Stimulated activated naive CD8-positive, alpha-beta T cell treated with anti-CD3 and anti-CD28 coated beads, Interleukin-15, Interleukin-2, amounts not matched to agents 100 ng/mL and 50 ng/mL, for 24 hours (primary cell): ENCODE measurements around the gene TMEM82.

Experiments
- H3K27ac Mint-ChIP-seq: one replicate; pipeline ENCODE4 v1.8.0; 2021; ENCODE audit warnings: mild to moderate bottlenecking, mixed read lengths
- H3K27me3 Mint-ChIP-seq: one replicate; pipeline ENCODE4 v1.8.0; 2021; ENCODE audit warnings: mixed read lengths
- H3K36me3 Mint-ChIP-seq: one replicate; pipeline ENCODE4 v1.8.0; 2021; ENCODE audit warnings: low read depth, mixed read lengths
- H3K4me1 Mint-ChIP-seq: one replicate; pipeline ENCODE4 v1.8.0; 2021; ENCODE audit warnings: low read depth, mixed read lengths
- H3K4me3 Mint-ChIP-seq: one replicate; pipeline ENCODE4 v1.8.0; 2021; ENCODE audit warnings: mild to moderate bottlenecking, mixed read lengths
- H3K9me3 Mint-ChIP-seq: one replicate; pipeline ENCODE4 v1.8.0; 2021; ENCODE audit warnings: mixed read lengths

TMEM82 gene

GRCh38 chr1:15765495-15766194 is 23.3 kb downstream of the TMEM82 start:
- Mint-ChIP-seq H3K9me3 (no peaks in the 10 kb centered on the region), H3K27ac (no peak overlapping the region), H3K36me3 (no peaks in the 10 kb centered on the region), H3K4me1 (no peaks in the 10 kb centered on the region), H3K4me3 (no peak overlapping the region), H3K27me3 (peaks cover 23% of the 10 kb centered on the region)

DNA sequence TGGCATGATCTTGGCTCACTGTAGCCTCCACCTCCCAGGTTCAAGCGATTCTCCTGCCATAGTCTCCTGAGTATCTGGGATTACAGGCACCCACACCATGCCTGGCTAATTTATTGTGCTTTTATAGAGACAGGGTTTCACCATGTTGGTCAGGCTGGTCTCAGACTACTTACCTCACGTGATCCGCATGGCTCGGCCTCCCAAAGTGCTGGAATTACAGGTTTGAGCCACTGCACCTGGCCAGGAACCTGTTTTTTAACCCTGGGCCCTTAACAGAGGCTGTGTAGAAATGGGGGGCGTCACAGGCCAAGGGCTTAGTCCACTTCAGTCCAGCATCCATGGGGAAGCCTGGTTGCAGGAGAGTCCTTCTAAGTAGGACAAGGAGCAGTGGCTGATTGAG is 25.6 kb downstream of the TMEM82 start:
- Mint-ChIP-seq H3K27me3 (peaks cover 12% of the 10 kb centered on the region), H3K9me3 (no peaks in the 10 kb centered on the region), H3K4me3 (no peak overlapping the region)

GRCh38 chr1:15768388-15768787 is 26.1 kb downstream of the TMEM82 start:
- Mint-ChIP-seq H3K4me3 (no peak overlapping the region), H3K27me3 (peaks cover 12% of the 10 kb centered on the region), H3K4me1 (no peaks in the 10 kb centered on the region), H3K27ac (no peak overlapping the region), H3K9me3 (no peaks in the 10 kb centered on the region), H3K36me3 (no peaks in the 10 kb centered on the region)

More for the DNA sequence above, 25.6 kb downstream of the TMEM82 start:
- no peaks in the 10 kb centered on the region for H3K4me1 Mint-ChIP-seq
- no peaks in the 10 kb centered on the region for H3K36me3 Mint-ChIP-seq
- H3K27ac Mint-ChIP-seq, result no peak overlapping the region

DNA sequence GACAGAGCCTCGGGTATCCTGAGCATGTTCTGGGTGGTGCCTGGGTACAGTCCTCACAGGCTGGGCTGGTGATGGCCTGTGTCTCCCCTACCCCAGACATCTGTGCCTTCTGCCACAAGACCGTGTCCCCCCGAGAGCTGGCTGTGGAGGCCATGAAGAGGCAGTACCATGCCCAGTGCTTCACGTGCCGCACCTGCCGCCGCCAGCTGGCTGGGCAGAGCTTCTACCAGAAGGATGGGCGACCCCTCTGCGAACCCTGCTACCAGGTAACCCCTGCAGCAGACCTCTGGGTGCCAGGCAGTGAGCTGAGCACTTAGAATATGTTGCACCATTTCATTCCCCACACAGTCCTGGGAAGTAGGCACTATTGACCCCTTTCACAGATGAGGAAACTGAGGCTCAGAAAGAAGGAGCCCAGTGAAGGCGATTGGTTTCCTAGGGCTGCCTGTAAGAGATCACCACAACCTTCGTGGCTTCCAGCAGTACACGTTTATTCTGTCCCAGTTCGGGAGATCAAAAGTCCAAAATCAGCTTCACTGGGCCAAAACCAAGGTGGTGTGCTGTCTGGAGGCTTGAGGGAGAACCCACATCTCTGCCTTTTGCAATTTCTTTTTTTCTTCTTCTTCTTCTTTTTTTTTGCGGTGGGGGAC is 28.1 kb downstream of the TMEM82 start:
- Mint-ChIP-seq H3K9me3 (no peaks in the 10 kb centered on the region), H3K4me1 (no peaks in the 10 kb centered on the region), H3K27ac (no peak overlapping the region), H3K36me3 (no peaks in the 10 kb centered on the region), H3K27me3 (peaks cover 8% of the 10 kb centered on the region), H3K4me3 (no peak overlapping the region)

- no peak overlapping the region for H3K27ac Mint-ChIP-seq
- peaks cover 8% of the 10 kb centered on the region for H3K27me3 Mint-ChIP-seq
- no peaks in the 10 kb centered on the region for H3K9me3 Mint-ChIP-seq
- no peak overlapping the region for H3K4me3 Mint-ChIP-seq
- no peaks in the 10 kb centered on the region for H3K4me1 Mint-ChIP-seq
- no peaks in the 10 kb centered on the region for H3K36me3 Mint-ChIP-seq
Measured at GRCh38 chr1:15771836-15772515, 29.7 kb downstream of the TMEM82 start.

GRCh38 chr1:15775706-15776105 is 33.4 kb downstream of the TMEM82 start:
- Mint-ChIP-seq H3K4me3 (no peak overlapping the region), H3K36me3 (no peaks in the 10 kb centered on the region), H3K27me3 (peaks cover 5% of the 10 kb centered on the region), H3K4me1 (no peaks in the 10 kb centered on the region), H3K27ac (no peak overlapping the region), H3K9me3 (no peaks in the 10 kb centered on the region)

DNA sequence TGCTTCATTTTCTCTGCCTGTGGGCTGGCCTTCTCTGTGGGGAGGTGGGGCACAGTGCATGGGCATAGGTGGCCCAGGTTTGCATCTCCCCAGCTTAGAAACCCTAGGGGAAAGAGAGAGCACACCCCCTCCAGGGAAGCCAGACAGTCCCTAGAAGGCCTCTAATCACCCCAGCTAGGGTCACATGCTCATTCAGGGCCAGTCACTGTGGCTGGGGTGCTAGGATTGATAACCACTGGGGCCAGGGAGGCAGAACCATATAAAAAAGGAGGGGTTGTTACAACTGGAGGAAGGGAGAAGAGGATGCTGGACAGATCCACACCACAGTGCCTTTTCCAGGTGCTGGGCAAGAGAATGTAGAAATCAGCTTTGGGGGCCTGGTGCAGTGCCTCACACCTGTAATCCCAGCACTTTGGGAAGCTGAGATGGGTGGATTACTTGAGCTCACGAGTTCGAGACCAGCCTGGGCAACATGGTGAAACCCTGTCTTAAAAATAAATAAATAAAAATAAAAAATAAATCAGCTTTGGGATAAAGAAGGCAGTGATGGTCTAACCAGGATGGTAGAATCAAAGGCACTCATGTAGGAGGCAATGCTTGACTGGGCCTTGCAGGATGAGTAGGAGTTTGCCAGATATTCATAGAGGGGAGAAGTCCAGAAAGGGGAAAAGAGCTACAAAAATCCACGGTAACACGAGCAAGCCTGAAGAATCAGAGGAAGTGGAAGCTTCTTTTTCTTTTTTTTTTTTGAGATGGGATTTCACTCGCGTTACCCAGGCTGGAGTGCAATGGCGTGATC is 35.8 kb downstream of the TMEM82 start:
- no peaks in the 10 kb centered on the region for H3K36me3 Mint-ChIP-seq
- no peaks in the 10 kb centered on the region for H3K27me3 Mint-ChIP-seq
- no peaks in the 10 kb centered on the region for H3K4me1 Mint-ChIP-seq
- H3K4me3 Mint-ChIP-seq, result no peak overlapping the region
- no peak overlapping the region for H3K27ac Mint-ChIP-seq
- H3K9me3 Mint-ChIP-seq, result no peaks in the 10 kb centered on the region

DNA sequence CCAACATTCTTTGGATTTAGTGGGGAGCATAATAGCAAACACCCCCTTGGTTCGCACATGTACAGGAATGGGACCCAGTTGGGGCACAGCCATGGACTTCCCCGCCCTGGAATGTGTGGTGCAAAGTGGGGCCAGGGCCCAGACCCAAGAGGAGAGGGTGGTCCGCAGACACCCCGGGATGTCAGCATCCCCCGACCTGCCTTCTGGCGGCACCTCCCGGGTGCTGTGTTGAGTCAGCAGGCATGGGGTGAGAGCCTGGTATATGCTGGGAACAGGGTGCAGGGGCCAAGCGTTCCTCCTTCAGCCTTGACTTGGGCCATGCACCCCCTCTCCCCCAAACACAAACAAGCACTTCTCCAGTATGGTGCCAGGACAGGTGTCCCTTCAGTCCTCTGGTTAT is 43.4 kb downstream of the TMEM82 start:
- no peak overlapping the region for H3K27ac Mint-ChIP-seq
- peaks cover under 1% of the 10 kb centered on the region for H3K27me3 Mint-ChIP-seq
- no peaks in the 10 kb centered on the region for H3K9me3 Mint-ChIP-seq
- no peaks in the 10 kb centered on the region for H3K36me3 Mint-ChIP-seq
- no peaks in the 10 kb centered on the region for H3K4me1 Mint-ChIP-seq
- no peak overlapping the region for H3K4me3 Mint-ChIP-seq

DNA sequence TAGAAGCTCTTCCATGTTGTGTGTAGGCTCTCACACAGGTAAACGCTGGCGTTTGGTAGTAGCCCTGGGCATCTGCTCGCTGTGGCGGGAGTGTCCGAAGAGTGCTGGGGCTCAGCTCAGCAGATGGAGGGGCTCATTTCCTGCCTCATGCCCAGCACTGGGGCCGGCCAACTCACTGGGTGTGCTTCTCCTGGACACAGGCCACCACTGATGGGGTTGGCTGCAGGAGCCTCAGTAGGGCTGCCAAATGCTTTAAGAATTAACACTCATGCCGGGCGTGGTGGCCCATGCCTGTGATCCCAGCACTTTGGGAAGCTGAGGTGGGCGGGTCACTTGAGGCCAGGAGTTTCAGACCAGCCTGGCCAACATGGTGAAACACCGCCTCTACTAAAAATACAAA is 44.3 kb downstream of the TMEM82 start:
- H3K27ac Mint-ChIP-seq, result no peak overlapping the region
- no peaks in the 10 kb centered on the region for H3K9me3 Mint-ChIP-seq
- H3K4me1 Mint-ChIP-seq, result no peaks in the 10 kb centered on the region
- H3K36me3 Mint-ChIP-seq, result no peaks in the 10 kb centered on the region
- H3K27me3 Mint-ChIP-seq, result peaks cover 4% of the 10 kb centered on the region
- no peak overlapping the region for H3K4me3 Mint-ChIP-seq

GRCh38 chr1:15788624-15789301 is 46.5 kb downstream of the TMEM82 start:
- peaks cover 4% of the 10 kb centered on the region for H3K4me1 Mint-ChIP-seq
- no peak overlapping the region for H3K4me3 Mint-ChIP-seq
- H3K36me3 Mint-ChIP-seq, result no peaks in the 10 kb centered on the region
- no peak overlapping the region for H3K27ac Mint-ChIP-seq
- no peaks in the 10 kb centered on the region for H3K9me3 Mint-ChIP-seq
- H3K27me3 Mint-ChIP-seq, result peaks cover 4% of the 10 kb centered on the region

GRCh38 chr1:15796086-15796462 is 53.8 kb downstream of the TMEM82 start:
- no peaks in the 10 kb centered on the region for H3K9me3 Mint-ChIP-seq
- no peak overlapping the region for H3K27ac Mint-ChIP-seq
- no peaks in the 10 kb centered on the region for H3K27me3 Mint-ChIP-seq
- no peak overlapping the region for H3K4me3 Mint-ChIP-seq
- peaks cover 23% of the 10 kb centered on the region for H3K4me1 Mint-ChIP-seq
- H3K36me3 Mint-ChIP-seq, result no peaks in the 10 kb centered on the region
